ENCODE measurements around the gene HK1. TPM values are rescaled to one million over a fixed set of nuclear protein-coding genes. Genes with fewer than 3 reads are reported as not detected.

Gene HK1
- total and polyA plus RNA-seq, 2 of the 4 experiments (the other 2 are of a cell fraction): 53.7 to 90.5 TPM

GRCh38 chr10:69445041-69445440 lies 166.7 kb downstream of the HK1 start:
- H3K56ac ChIP-seq (ENCODE audit: extremely low read depth, insufficient read depth, low read length): no peak overlapping the region
- DNase-seq (no peak), ATAC-seq (ENCODE audit: low read depth) (no peak)
- H2BK20ac ChIP-seq (ENCODE audit: low read depth, low read length): peak overlapping the region; percentile 26; the same call in 1 of the 2 replicates
- ChIA-PET CTCF (no interaction called here), POLR2A (ENCODE audit: unreplicated experiment) (no interaction called here)
- peaks cover 3% of the 10 kb centered on the region; the same call in 1 of the 2 replicates for H4K20me1 ChIP-seq (ENCODE audit: insufficient read depth, low read length)
- H3K79me1 ChIP-seq (ENCODE audit: low read depth in 1 of 2, low read length in 2 of 2): no peaks in the 10 kb centered on the region
- H4K5ac ChIP-seq (ENCODE audit: low read depth, low read length): no peak overlapping the region
- no peak overlapping the region for H3K14ac ChIP-seq (replicated peaks; ENCODE audit: low read depth, low read length)
- H3K27me3 ChIP-seq (ENCODE audit: control insufficient read depth, insufficient read depth, low read length): peaks cover 7% of the 10 kb centered on the region
- H2BK5ac ChIP-seq (ENCODE audit: low read depth, low read length, poor library complexity, severe bottlenecking): no peak overlapping the region
- no peak overlapping the region for H3K9ac ChIP-seq (ENCODE audit: low read depth, low read length)
- H2BK15ac ChIP-seq (ENCODE audit: low read depth, low read length): peak overlapping the region; percentile 87; the same call in 2 of the 3 replicates
- H3K9me3 ChIP-seq (ENCODE audit: control insufficient read depth, insufficient read depth, low read length): no peaks in the 10 kb centered on the region
- intact Hi-C loops (cut with micrococcal nuclease) (no loop called here), in situ Hi-C loops (cut with MboI; ENCODE audit: low sequenced_read_pairs) (no loop called here), dilution Hi-C loops (cut with HindIII; ENCODE audit: low sequenced_read_pairs, unreplicated experiment) (no loop called here)
- peaks cover 16% of the 10 kb centered on the region for H3K9me1 ChIP-seq (ENCODE audit: insufficient read depth, low read length)
- H3K23ac ChIP-seq (ENCODE audit: low read depth, low read length): no peak overlapping the region
- BruUV-seq (replicated peaks): no TSS peak
- no peak overlapping the region for H2AK9ac ChIP-seq (replicated peaks; ENCODE audit: low read depth, low read length, poor library complexity)
- H2AK5ac ChIP-seq (ENCODE audit: low read depth, low read length): peak overlapping the region; percentile 56; the same call in 1 of the 2 replicates
- WGBS, 2 experiments (ENCODE audit: extremely low coverage in 2 of 2, insufficient read length in 1 of 2): 60% methylated on average over 1 of the region's 4 CpGs; no CpG with 5 or more reads in 1 of the 2 experiments
- H3K18ac ChIP-seq (ENCODE audit: low read depth, low read length): no peak overlapping the region
- H3K27ac ChIP-seq (ENCODE audit: insufficient read depth, low read length): no peak overlapping the region
- H2BK120ac ChIP-seq (ENCODE audit: low read depth, low read length): peak overlapping the region; percentile 21; the same call in 1 of the 2 replicates
- peaks cover 12% of the 10 kb centered on the region for H3K4me1 ChIP-seq (ENCODE audit: control insufficient read depth, insufficient read depth, low read length)
- H3K4ac ChIP-seq (ENCODE audit: low read depth, low read length): peak overlapping the region; percentile 1; the same call in 1 of the 2 replicates
- H4K91ac ChIP-seq (ENCODE audit: insufficient read depth, low read depth, low read length): no peak overlapping the region
- no peaks in the 10 kb centered on the region for H3K36me3 ChIP-seq (ENCODE audit: control insufficient read depth, insufficient read depth, low read length)
- H2AFZ ChIP-seq (replicated peaks; ENCODE audit: low read length, poor library complexity): no peak overlapping the region
- H4K8ac ChIP-seq (ENCODE audit: low read depth in 2 of 2, low read length in 2 of 2): no peak overlapping the region
- TF ChIP-seq MAFK (IDR thresholded peaks at IDR 0.05; ENCODE audit: low read depth, low read length): no peak
- TF ChIP-seq MXI1 (IDR thresholded peaks at IDR 0.05; ENCODE audit: borderline replicate concordance, low read depth, low read length): no peak
- TF ChIP-seq SMC3 (IDR thresholded peaks at IDR 0.05; ENCODE audit: low read depth, low read length): no peak
- no peak for TF ChIP-seq NFE2L2 (IDR thresholded peaks at IDR 0.05; ENCODE audit: low read depth, low read length)
- TF ChIP-seq RAD21 (IDR thresholded peaks at IDR 0.05; ENCODE audit: low read length): no peak
- no peak for TF ChIP-seq FOS (IDR thresholded peaks at IDR 0.05; ENCODE audit: low read depth, low read length)
- TF ChIP-seq MAZ (IDR thresholded peaks at IDR 0.05; ENCODE audit: borderline replicate concordance, low read depth, low read length): no peak
- no peak for TF ChIP-seq CEBPB (IDR thresholded peaks at IDR 0.05; ENCODE audit: low read depth, low read length)
- no peak for TF ChIP-seq RFX5 (IDR thresholded peaks at IDR 0.05; ENCODE audit: low read depth, low read length)
- TF ChIP-seq, protein P1, sequence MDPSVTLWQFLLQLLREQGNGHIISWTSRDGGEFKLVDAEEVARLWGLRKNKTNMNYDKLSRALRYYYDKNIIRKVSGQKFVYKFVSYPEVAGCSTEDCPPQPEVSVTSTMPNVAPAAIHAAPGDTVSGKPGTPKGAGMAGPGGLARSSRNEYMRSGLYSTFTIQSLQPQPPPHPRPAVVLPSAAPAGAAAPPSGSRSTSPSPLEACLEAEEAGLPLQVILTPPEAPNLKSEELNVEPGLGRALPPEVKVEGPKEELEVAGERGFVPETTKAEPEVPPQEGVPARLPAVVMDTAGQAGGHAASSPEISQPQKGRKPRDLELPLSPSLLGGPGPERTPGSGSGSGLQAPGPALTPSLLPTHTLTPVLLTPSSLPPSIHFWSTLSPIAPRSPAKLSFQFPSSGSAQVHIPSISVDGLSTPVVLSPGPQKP (IDR thresholded peaks at IDR 0.05; ENCODE audit: borderline replicate concordance, low read depth, low read length): no peak
- no peak for TF ChIP-seq CHD1 (IDR thresholded peaks at IDR 0.05; ENCODE audit: low read depth, low read length)
- TF ChIP-seq USF2 (IDR thresholded peaks at IDR 0.05; ENCODE audit: low read depth, low read length): no peak
- no peak for TF ChIP-seq CTCF (conservative IDR thresholded peaks at IDR 0.05; ENCODE audit: low read depth, low read length)
- TF ChIP-seq RCOR1 (IDR thresholded peaks at IDR 0.05; ENCODE audit: insufficient replicate concordance, low read length): no peak
- no peak for TF ChIP-seq BHLHE40 (IDR thresholded peaks at IDR 0.05; ENCODE audit: low read depth, low read length)
- no peak for TF ChIP-seq POLR2A (IDR thresholded peaks at IDR 0.05; ENCODE audit: low read depth, low read length)
- no peak overlapping the region for H3K4me3 ChIP-seq (ENCODE audit: insufficient read depth, low read depth, low read length)
- H3K4me2 ChIP-seq (ENCODE audit: low read depth, low read length): no peak overlapping the region
